ENCODE results near the gene TTC21A. TPM values are rescaled to one million over a fixed set of nuclear protein-coding genes. Genes with fewer than 3 reads are reported as not detected.
"Not testable (repeated sequence)": the region's sequence is repeated elsewhere in the genome, so short reads cannot be mapped to it uniquely, and the experiment has no call there.

The TTC21A gene
- total RNA-seq, 1 donor from 2014 or later, result 3.9 TPM

DNA sequence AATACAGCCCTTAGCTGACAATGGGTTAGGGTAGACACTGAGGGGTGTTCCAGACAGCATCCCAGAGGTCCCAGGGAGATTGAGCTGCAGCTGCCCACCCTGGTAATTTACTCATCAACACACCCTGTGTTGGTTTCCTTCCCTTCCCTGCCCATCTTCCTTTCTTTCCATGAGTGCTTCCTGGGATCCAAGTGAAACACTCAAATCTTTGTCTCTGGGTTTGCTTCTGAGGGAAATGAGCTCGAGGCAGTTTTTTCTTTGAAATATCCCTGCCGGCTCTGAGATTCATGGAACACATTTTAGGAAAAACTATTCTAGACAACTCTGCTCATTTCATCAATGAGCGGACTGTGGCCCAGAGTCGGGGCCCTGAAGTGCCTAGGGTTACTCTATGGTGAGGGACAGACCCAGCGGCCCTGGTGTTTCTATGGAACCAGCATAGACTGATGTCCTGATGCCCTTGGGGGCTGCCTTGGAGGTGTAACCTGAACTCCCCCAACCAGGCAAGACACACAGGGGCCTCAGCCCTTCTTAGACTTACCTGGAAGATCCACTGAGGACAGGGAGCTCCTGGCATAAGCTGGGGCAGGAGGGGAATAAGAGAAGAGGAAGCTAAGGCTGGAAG, 60.8 kb downstream of the TTC21A start:
- Histone ChIP-seq H4K20me1 (ENCODE audit: insufficient read depth, low read length) (no peaks in the 10 kb centered on the region), H3K9me3 (ENCODE audit: insufficient read depth, low read depth, low read length) (no peaks in the 10 kb centered on the region), H3K4me2 (ENCODE audit: low read length) (no peak overlapping the region), H3K79me2 (ENCODE audit: insufficient read depth, low read length) (no peaks in the 10 kb centered on the region), H3K27ac (ENCODE audit: low read depth, low read length) (no peak overlapping the region), H3K4me1 (ENCODE audit: insufficient read depth, low read length) (peaks cover 18% of the 10 kb centered on the region), H3K36me3 (ENCODE audit: insufficient read depth, low read length) (no peaks in the 10 kb centered on the region), H3K9ac (ENCODE audit: low read length) (no peak overlapping the region), H3K27me3 (ENCODE audit: insufficient read depth, low read length) (no peaks in the 10 kb centered on the region), H2AFZ (ENCODE audit: low read depth, low read length) (no peak overlapping the region), H3K4me3 (ENCODE audit: insufficient read depth, low read depth, low read length) (no peak overlapping the region)
- FAIRE-seq (no peak), DNase-seq (ENCODE audit: low read depth) (no peak)
- Mint-ChIP-seq H3K4me3 (ENCODE audit: unreplicated experiment) (no peak overlapping the region), H3K27me3 (ENCODE audit: low read depth, unreplicated experiment) (peaks cover 5% of the 10 kb centered on the region), H3K36me3 (ENCODE audit: low read depth, unreplicated experiment) (no peaks in the 10 kb centered on the region), H3K4me1 (ENCODE audit: low read depth, unreplicated experiment) (peaks cover 17% of the 10 kb centered on the region), H3K9me3 (ENCODE audit: unreplicated experiment) (peaks cover 5% of the 10 kb centered on the region), H3K27ac (ENCODE audit: unreplicated experiment) (no peak overlapping the region)
- TF ChIP-seq, protein P1, sequence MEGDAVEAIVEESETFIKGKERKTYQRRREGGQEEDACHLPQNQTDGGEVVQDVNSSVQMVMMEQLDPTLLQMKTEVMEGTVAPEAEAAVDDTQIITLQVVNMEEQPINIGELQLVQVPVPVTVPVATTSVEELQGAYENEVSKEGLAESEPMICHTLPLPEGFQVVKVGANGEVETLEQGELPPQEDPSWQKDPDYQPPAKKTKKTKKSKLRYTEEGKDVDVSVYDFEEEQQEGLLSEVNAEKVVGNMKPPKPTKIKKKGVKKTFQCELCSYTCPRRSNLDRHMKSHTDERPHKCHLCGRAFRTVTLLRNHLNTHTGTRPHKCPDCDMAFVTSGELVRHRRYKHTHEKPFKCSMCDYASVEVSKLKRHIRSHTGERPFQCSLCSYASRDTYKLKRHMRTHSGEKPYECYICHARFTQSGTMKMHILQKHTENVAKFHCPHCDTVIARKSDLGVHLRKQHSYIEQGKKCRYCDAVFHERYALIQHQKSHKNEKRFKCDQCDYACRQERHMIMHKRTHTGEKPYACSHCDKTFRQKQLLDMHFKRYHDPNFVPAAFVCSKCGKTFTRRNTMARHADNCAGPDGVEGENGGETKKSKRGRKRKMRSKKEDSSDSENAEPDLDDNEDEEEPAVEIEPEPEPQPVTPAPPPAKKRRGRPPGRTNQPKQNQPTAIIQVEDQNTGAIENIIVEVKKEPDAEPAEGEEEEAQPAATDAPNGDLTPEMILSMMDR (IDR thresholded peaks at IDR 0.05; ENCODE audit: insufficient read depth, low read depth, low read length), result no peak
- no peak for TF ChIP-seq EZH2 (IDR thresholded peaks at IDR 0.05; ENCODE audit: insufficient read depth, low read length)

DNA sequence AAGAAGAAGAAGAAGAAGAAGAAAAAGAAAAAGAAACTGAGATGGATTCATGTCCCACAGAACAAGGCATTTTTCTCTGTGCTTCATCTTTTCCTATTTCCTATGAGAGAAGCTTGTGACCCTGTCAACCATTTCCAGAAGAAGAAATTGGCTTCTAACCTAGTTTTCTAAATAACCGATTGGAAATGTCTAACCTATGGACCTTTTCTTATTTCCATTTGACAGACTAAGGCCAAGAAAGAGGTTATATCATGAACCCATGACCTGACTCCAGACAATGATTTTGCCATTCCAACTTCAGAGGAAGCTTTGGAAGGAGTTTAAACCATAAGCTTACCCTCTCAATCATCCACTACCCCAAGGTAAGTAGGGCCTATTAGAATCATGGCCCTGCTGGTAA, 62.2 kb downstream of the TTC21A start:
- peaks cover 18% of the 10 kb centered on the region for H3K4me1 ChIP-seq (ENCODE audit: insufficient read depth, low read length)
- TF ChIP-seq EZH2 (IDR thresholded peaks at IDR 0.05; ENCODE audit: insufficient read depth, low read length), result no peak
- TF ChIP-seq, protein P1 (IDR thresholded peaks at IDR 0.05; ENCODE audit: insufficient read depth, low read depth, low read length), result no peak
- no peak overlapping the region for H3K27ac ChIP-seq (ENCODE audit: low read depth, low read length)
- no peaks in the 10 kb centered on the region for H4K20me1 ChIP-seq (ENCODE audit: insufficient read depth, low read length)
- no peaks in the 10 kb centered on the region for H3K79me2 ChIP-seq (ENCODE audit: insufficient read depth, low read length)
- DNase-seq (ENCODE audit: low read depth), result no peak
- no peaks in the 10 kb centered on the region for H3K36me3 ChIP-seq (ENCODE audit: insufficient read depth, low read length)
- no peak overlapping the region for H3K4me2 ChIP-seq (ENCODE audit: low read length)
- peaks cover 5% of the 10 kb centered on the region for H3K27me3 Mint-ChIP-seq (ENCODE audit: low read depth, unreplicated experiment)
- H3K27me3 ChIP-seq (ENCODE audit: insufficient read depth, low read length), result no peaks in the 10 kb centered on the region
- no peak overlapping the region for H3K4me3 ChIP-seq (ENCODE audit: insufficient read depth, low read depth, low read length)
- H3K4me3 Mint-ChIP-seq (ENCODE audit: unreplicated experiment), result no peak overlapping the region
- no peaks in the 10 kb centered on the region for H3K9me3 ChIP-seq (ENCODE audit: insufficient read depth, low read depth, low read length)
- H3K9me3 Mint-ChIP-seq (ENCODE audit: unreplicated experiment), result peaks cover 8% of the 10 kb centered on the region
- no peak for FAIRE-seq
- no peak overlapping the region for H2AFZ ChIP-seq (ENCODE audit: low read depth, low read length)
- peaks cover 17% of the 10 kb centered on the region for H3K4me1 Mint-ChIP-seq (ENCODE audit: low read depth, unreplicated experiment)
- H3K9ac ChIP-seq (ENCODE audit: low read length), result no peak overlapping the region
- H3K27ac Mint-ChIP-seq (ENCODE audit: unreplicated experiment), result no peak overlapping the region
- no peaks in the 10 kb centered on the region for H3K36me3 Mint-ChIP-seq (ENCODE audit: low read depth, unreplicated experiment)

DNA sequence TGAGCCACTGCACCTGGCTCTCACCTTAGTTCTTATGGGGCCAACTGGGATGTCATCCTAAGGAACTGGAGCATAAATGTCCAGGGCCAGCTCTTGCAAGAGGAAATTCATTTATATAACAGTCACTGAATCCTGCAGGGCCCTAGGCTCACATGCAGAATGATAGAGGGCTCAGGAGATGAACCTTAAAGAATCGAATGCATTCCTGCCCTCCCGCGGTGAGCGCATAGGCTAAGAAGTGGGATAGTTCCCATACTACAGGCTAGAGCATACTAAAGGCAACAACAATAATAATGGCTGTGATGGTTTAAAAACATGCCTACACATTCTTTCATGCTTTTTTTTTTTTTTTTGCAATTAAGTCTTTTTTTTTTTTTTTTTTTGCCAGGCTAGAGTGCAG, 63.0 kb downstream of the TTC21A start:
- DNase-seq (ENCODE audit: low read depth) (no peak), FAIRE-seq (no peak)
- no peaks in the 10 kb centered on the region for H3K36me3 Mint-ChIP-seq (ENCODE audit: low read depth, unreplicated experiment)
- Histone ChIP-seq H3K27ac (ENCODE audit: low read depth, low read length) (no peak overlapping the region), H3K4me3 (ENCODE audit: insufficient read depth, low read depth, low read length) (no peak overlapping the region), H3K4me2 (ENCODE audit: low read length) (no peak overlapping the region), H3K9me3 (ENCODE audit: insufficient read depth, low read depth, low read length) (no peaks in the 10 kb centered on the region), H3K27me3 (ENCODE audit: insufficient read depth, low read length) (no peaks in the 10 kb centered on the region), H3K4me1 (ENCODE audit: insufficient read depth, low read length) (peaks cover 18% of the 10 kb centered on the region), H4K20me1 (ENCODE audit: insufficient read depth, low read length) (no peaks in the 10 kb centered on the region), H3K9ac (ENCODE audit: low read length) (no peak overlapping the region), H3K36me3 (ENCODE audit: insufficient read depth, low read length) (no peaks in the 10 kb centered on the region), H2AFZ (ENCODE audit: low read depth, low read length) (no peak overlapping the region), H3K79me2 (ENCODE audit: insufficient read depth, low read length) (no peaks in the 10 kb centered on the region)
- H3K4me1 Mint-ChIP-seq (ENCODE audit: low read depth, unreplicated experiment), result peaks cover 15% of the 10 kb centered on the region
- TF ChIP-seq, protein P1 (IDR thresholded peaks at IDR 0.05; ENCODE audit: insufficient read depth, low read depth, low read length), result no peak
- no peak for TF ChIP-seq EZH2 (IDR thresholded peaks at IDR 0.05; ENCODE audit: insufficient read depth, low read length)
- peaks cover 5% of the 10 kb centered on the region for H3K27me3 Mint-ChIP-seq (ENCODE audit: low read depth, unreplicated experiment)
- no peak overlapping the region for H3K27ac Mint-ChIP-seq (ENCODE audit: unreplicated experiment)
- no peak overlapping the region for H3K4me3 Mint-ChIP-seq (ENCODE audit: unreplicated experiment)
- peaks cover 8% of the 10 kb centered on the region for H3K9me3 Mint-ChIP-seq (ENCODE audit: unreplicated experiment)

DNA sequence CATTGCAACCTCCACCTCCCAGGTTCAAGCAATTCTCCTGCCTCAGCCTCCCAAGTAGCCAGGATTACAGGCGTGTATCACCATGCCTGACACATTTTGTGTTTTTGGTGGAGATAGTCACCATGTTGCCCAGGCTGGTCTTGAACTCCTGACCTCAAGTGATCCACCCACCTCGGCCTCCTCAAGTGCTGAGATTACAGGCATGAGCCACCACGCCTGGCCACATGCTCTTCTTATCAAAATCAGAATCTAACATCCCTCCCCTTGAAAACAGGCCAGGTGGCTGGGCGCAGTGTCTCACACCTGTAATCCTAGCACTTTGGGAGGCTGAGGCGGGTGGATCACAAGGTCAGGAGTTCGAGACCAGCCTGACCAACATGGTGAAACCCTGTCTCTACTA, 63.4 kb downstream of the TTC21A start:
- peaks cover 14% of the 10 kb centered on the region for H3K4me1 ChIP-seq (ENCODE audit: insufficient read depth, low read length)

More for the DNA sequence above, 63.4 kb downstream of the TTC21A start:
- H3K4me1 Mint-ChIP-seq (ENCODE audit: low read depth, unreplicated experiment), result peaks cover 13% of the 10 kb centered on the region
- H3K4me2 ChIP-seq (ENCODE audit: low read length); H2AFZ ChIP-seq (ENCODE audit: low read depth, low read length); H3K27me3 Mint-ChIP-seq (ENCODE audit: low read depth, unreplicated experiment); H3K4me3 ChIP-seq (ENCODE audit: insufficient read depth, low read depth, low read length); H3K27ac ChIP-seq (ENCODE audit: low read depth, low read length); DNase-seq (ENCODE audit: low read depth); H3K27ac Mint-ChIP-seq (ENCODE audit: unreplicated experiment); H3K9me3 ChIP-seq (ENCODE audit: insufficient read depth, low read depth, low read length); H3K36me3 ChIP-seq (ENCODE audit: insufficient read depth, low read length); H3K9ac ChIP-seq (ENCODE audit: low read length); H3K36me3 Mint-ChIP-seq (ENCODE audit: low read depth, unreplicated experiment); H3K4me3 Mint-ChIP-seq (ENCODE audit: unreplicated experiment); H4K20me1 ChIP-seq (ENCODE audit: insufficient read depth, low read length); FAIRE-seq; H3K9me3 Mint-ChIP-seq (ENCODE audit: unreplicated experiment); H3K79me2 ChIP-seq (ENCODE audit: insufficient read depth, low read length); H3K27me3 ChIP-seq (ENCODE audit: insufficient read depth, low read length): not testable (repeated sequence)

Data from astrocyte (in vitro differentiated cells and primary cell).